GM18505 (cell line): Measurements from ENCODE around the gene ITGA7.

Source experiments
- ATAC-seq: cut with Tn5 transposase; IDR thresholded peaks from one replicate; pipeline ENCODE4 v1.9.1; 2021; ENCODE audit not compliant: unreplicated experiment
- POLR2A ChIP-seq: IDR thresholded peaks from 4 replicates; pipeline ENCODE4 v1.6.1; 2011; ENCODE audit warnings: borderline replicate concordance; ENCODE audit not compliant: insufficient read depth, insufficient read length; ENCODE audit errors: extremely low read depth

ITGA7 gene

DNA sequence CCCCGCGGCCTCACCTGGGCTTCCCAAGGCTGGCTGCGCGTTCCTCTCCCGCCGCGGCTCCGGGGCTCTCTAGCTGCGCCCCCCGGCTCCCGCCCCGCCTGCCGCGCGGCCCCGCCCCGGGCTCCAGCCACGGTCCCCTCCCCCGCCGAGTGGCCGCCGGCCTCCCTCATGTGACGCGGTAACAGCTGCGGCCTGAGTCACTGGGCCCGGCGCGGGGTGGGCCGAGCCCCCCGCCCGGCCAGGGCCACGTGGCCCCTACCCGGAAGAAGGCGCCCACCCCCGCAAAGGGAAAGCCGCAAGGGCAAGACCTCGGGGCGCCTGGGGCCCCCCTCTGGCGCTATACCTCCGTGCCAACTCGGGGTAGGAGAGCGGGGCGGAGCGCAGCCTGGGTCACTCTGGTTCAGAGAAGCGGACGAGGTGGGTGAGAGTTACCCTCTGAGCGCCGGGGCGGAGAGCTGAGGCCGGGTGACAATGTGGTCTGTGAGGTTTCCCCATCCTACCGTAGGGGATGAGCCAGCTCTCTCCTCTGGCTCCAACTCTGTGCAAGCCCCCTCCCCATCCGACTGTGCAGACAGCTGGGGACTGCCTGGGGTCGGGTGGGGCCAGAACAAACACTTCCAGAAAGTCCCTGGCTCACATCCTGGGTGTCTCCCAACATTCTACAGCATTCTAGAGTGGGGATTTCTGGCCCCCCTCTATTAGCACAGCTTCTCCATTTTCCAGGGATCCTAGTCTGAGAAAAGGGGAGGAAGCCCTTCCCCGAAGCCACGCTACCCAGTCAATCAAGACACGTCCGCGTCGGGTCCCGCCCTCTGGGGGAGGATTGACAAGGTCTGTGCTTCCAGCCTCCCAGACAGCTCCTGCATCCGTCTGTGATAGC, 21.5 kb upstream of the ITGA7 start, which contains the start of gene CD63:
CD63 (minus strand) TSS at position 71 of the 880 bp plus-strand sequence. CDS start 668 bp downstream, outside the sequence.
- peak; percentile 69 for ATAC-seq
- TF ChIP-seq POLR2A = peak; percentile 74

- no peak for TF ChIP-seq POLR2A
- ATAC-seq = peak; percentile 7
Measured at GRCh38 chr12:55728186-55728938, 20.7 kb upstream of the ITGA7 start.

GRCh38 chr12:55727643-55728185, 20.0 kb upstream of the ITGA7 start:
- no peak for TF ChIP-seq POLR2A
- no peak for ATAC-seq

DNA sequence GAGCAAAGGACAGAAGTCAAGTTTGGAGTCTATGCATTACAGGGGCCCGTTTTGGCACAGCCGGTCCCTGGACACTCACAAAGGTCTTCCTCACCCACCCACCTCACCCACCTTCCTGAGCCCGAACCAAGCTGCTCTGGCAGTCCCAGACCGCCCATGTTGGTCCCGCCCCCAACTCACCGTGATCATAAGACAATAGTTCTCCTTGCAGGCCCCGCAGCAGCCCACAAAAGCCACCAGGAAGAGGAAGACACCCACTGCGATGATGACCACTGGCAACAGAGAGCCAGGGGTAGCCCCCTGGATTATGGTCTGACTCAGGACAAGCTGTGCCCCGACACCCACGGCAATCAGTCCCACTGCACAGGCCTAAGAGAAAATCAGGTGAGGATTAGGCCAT, 19.3 kb upstream of the ITGA7 start:
- TF ChIP-seq POLR2A = no peak
- ATAC-seq = no peak

DNA sequence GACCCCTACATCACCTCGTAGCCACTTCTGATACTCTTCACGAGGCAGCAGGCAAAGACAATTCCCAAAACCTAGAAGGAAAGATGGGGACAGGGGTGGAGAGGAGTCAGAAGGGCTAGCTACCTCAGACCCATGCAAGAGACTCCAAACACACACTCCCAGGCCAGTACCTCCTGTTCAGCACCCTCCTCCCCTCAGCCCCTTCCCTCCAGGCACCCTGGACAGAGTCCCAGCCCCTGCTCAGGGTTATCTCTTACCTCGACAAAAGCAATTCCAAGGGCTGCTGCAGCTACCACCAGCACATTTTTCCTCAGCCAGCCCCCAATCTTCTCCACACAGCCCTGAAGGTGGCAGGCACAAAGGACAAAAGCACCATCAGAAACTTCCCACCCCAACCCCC, 17.9 kb upstream of the ITGA7 start:
- ATAC-seq = no peak
- no peak for TF ChIP-seq POLR2A

- TF ChIP-seq POLR2A = no peak
- ATAC-seq = no peak
Measured at GRCh38 chr12:55724940-55725309, 17.2 kb upstream of the ITGA7 start.

DNA sequence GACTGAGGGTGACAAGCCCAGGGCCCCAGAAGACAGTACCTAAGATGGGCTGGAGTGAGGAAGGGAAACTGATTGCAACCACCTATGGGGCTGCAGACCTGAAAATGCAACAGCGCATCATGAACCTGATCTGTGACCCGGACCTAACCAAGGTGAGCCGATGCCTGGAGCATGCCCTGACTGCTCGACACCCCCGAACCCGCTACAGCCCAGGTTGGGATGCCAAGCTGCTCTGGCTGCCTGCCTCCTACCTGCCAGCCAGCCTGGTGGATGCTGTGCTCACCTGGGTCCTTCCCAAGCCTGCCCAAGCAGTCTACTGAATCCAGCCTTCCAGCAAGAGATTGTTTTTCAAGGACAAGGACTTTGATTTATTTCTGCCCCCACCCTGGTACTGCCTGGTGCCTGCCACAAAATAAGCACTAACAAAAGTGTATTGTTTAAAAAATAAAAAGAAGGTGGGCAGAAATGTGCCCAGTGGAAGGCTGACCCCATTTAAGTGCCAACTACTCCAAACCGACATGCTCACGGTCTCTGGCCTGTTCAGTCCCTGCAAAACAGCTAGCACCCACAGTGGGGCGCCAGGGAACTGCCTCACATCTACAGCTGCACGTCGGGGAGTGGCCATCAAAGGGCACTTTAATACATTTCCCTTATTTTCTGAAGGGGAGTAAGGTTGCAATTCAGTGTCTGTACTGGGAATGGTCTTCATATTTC, 16.7 kb upstream of the ITGA7 start:
- ATAC-seq = no peak
- TF ChIP-seq POLR2A = no peak

DNA sequence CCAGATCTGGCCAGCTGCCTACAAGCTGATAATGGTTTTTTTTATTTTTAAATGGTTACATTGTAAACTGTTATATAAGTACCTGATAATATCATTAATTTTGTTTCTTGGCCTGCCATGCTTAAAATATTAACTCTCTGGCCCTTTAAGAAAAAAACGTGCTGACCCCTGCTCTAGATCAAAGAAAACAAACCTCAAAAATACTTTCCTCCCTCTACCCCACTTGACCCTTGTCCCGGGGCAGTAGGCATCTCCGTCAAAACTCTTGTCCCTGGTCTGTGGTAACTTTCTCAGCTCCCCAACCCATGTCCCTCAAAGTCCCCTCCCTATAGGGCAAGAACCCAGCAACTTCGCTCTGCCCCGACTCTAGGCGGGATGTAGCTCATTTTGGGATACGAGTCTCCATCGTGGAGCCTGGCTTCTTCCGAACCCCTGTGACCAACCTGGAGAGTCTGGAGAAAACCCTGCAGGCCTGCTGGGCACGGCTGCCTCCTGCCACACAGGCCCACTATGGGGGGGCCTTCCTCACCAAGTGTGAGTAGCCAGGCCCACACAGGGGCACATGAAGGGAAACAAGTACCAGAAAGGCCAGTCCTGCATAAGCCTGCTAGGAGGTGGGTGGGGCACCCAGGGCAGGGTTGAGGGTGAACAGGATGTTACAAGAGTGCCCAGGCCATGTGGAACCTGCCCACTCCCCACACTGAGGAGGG, 16.0 kb upstream of the ITGA7 start:
- no peak for TF ChIP-seq POLR2A
- ATAC-seq = no peak

DNA sequence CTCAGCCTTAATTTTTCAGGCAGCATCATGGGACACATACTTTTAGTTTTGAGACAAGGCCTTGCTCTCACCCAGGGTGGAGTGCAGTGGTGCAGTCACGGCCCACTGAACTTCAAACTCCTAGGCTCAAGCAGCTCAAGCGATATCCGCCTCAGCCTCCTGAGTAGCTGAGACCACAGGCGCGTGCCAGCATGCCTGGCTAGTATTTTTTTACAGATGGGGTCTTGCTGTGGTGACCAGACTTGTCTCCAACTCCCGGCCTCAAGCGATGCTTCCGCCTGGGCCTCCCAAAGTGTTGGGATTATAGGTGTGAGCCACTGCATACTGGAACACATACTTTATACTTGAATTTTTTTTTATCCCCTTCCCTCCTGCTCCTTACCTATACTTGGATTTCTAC, 15.2 kb upstream of the ITGA7 start:
- no peak for TF ChIP-seq POLR2A
- no peak for ATAC-seq

- no peak for TF ChIP-seq POLR2A
- ATAC-seq = no peak
Measured at GRCh38 chr12:55721601-55722213, 14.0 kb upstream of the ITGA7 start.

DNA sequence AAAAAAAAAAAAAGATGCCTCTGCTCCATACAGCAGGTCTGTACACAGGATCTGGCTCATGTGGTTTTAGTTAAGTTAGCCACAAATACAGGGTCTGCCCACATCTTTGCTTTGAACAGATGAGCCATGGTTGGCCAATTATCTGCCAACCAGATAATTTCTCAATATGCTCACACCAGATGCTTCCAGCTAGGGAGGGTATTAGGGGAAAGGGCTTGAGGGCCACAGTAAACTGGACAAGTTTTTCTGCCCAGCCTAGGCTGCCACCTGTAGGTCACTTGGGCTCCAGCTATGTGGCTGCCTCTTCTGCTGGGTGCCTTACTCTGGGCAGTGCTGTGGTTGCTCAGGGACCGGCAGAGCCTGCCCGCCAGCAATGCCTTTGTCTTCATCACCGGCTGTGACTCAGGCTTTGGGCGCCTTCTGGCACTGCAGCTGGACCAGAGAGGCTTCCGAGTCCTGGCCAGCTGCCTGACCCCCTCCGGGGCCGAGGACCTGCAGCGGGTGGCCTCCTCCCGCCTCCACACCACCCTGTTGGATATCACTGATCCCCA, 13.3 kb upstream of the ITGA7 start:
- ATAC-seq = no peak
- no peak for TF ChIP-seq POLR2A

GRCh38 chr12:55720071-55720564, 12.4 kb upstream of the ITGA7 start, which contains the start of gene RDH5:
TSS of gene RDH5 (plus strand) at chr12:55720393. CDS start at chr12:55721185, 792 bp downstream.
- TF ChIP-seq POLR2A = no peak
- no peak for ATAC-seq
